ENCODE results near the gene IL4R.

Gene IL4R

GRCh38 chr16:27311448-27311830, 2.3 kb upstream of the IL4R start:
- H3K9me2 ChIP-seq (replicated peaks; ENCODE audit: control insufficient read depth, low read length) = no peaks in the 10 kb centered on the region
- H3K9me3 ChIP-seq (ENCODE audit: control insufficient read depth, insufficient read depth, low read length) = peaks cover 6% of the 10 kb centered on the region; the same call in 1 of the 2 replicates
- H3K4me1 ChIP-seq (ENCODE audit: control insufficient read depth, low read length) = peaks cover 41% of the 10 kb centered on the region
- no peaks in the 10 kb centered on the region for H3K27me3 ChIP-seq (ENCODE audit: control insufficient read depth, low read length)
- H3K4me2 ChIP-seq (ENCODE audit: low read length) = no peak overlapping the region
- H3F3A ChIP-seq (ENCODE audit: control insufficient read depth, insufficient read depth) = 0 out of 2 replicates have a peak, but pooled peaks cover 4% of the 10 kb centered on the region
- peaks cover 32% of the 10 kb centered on the region for H3K79me2 ChIP-seq (ENCODE audit: control insufficient read depth, low read length)
- no peak overlapping the region for H3K27ac ChIP-seq (ENCODE audit: low read depth, low read length)
- no peak overlapping the region for H3K4me3 ChIP-seq (ENCODE audit: low read length)
- peaks cover 24% of the 10 kb centered on the region for H3K36me3 ChIP-seq (ENCODE audit: control insufficient read depth, low read length)
- TF ChIP-seq EZH2phosphoT487 (IDR thresholded peaks at IDR 0.05; ENCODE audit: borderline replicate concordance, low read length) (no peak), CTCF (IDR thresholded peaks at IDR 0.05; ENCODE audit: low read depth, low read length, poor library complexity, severe bottlenecking) (no peak)
- 0 out of 2 replicates have a peak, but pooled peaks cover 9% of the 10 kb centered on the region for H4K20me1 ChIP-seq (ENCODE audit: control insufficient read depth, insufficient read depth, low read depth, low read length)

- H3K79me2 ChIP-seq (ENCODE audit: control insufficient read depth, low read length) = peaks cover 37% of the 10 kb centered on the region
- no peak overlapping the region for H3K4me2 ChIP-seq (ENCODE audit: low read length)
- no peak overlapping the region for H3K4me3 ChIP-seq (ENCODE audit: low read length)
- H3K9me2 ChIP-seq (replicated peaks; ENCODE audit: control insufficient read depth, low read length) = no peaks in the 10 kb centered on the region
- 0 out of 2 replicates have a peak, but pooled peaks cover 4% of the 10 kb centered on the region for H3F3A ChIP-seq (ENCODE audit: control insufficient read depth, insufficient read depth)
- H4K20me1 ChIP-seq (ENCODE audit: control insufficient read depth, insufficient read depth, low read depth, low read length) = peaks cover 11% of the 10 kb centered on the region; the same call in 1 of the 2 replicates
- H3K27ac ChIP-seq (ENCODE audit: low read depth, low read length) = no peak overlapping the region
- H3K4me1 ChIP-seq (ENCODE audit: control insufficient read depth, low read length) = peaks cover 45% of the 10 kb centered on the region
- H3K27me3 ChIP-seq (ENCODE audit: control insufficient read depth, low read length) = no peaks in the 10 kb centered on the region
- peaks cover 28% of the 10 kb centered on the region for H3K36me3 ChIP-seq (ENCODE audit: control insufficient read depth, low read length)
- H3K9me3 ChIP-seq (ENCODE audit: control insufficient read depth, insufficient read depth, low read length) = peaks cover 6% of the 10 kb centered on the region; the same call in 1 of the 2 replicates
- TF ChIP-seq CTCF (IDR thresholded peaks at IDR 0.05; ENCODE audit: low read depth, low read length, poor library complexity, severe bottlenecking) (no peak), EZH2phosphoT487 (IDR thresholded peaks at IDR 0.05; ENCODE audit: borderline replicate concordance, low read length) (no peak)
These were observed 1.9 kb upstream of the IL4R start for GRCh38 chr16:27311897-27312303.

GRCh38 chr16:27312580-27313421, 973 bp upstream of the IL4R start:
- Histone ChIP-seq H3F3A (ENCODE audit: control insufficient read depth, insufficient read depth) (0 out of 2 replicates have a peak, but pooled peaks cover 4% of the 10 kb centered on the region), H3K9me3 (ENCODE audit: control insufficient read depth, insufficient read depth, low read length) (peaks cover 6% of the 10 kb centered on the region; the same call in 1 of the 2 replicates), H3K27me3 (ENCODE audit: control insufficient read depth, low read length) (no peaks in the 10 kb centered on the region), H3K27ac (ENCODE audit: low read depth, low read length) (peak overlapping the region; percentile 77), H3K79me2 (ENCODE audit: control insufficient read depth, low read length) (peaks cover 46% of the 10 kb centered on the region), H3K4me1 (ENCODE audit: control insufficient read depth, low read length) (peaks cover 54% of the 10 kb centered on the region), H3K9me2 (replicated peaks; ENCODE audit: control insufficient read depth, low read length) (no peaks in the 10 kb centered on the region), H4K20me1 (ENCODE audit: control insufficient read depth, insufficient read depth, low read depth, low read length) (peaks cover 19% of the 10 kb centered on the region; the same call in 1 of the 2 replicates), H3K36me3 (ENCODE audit: control insufficient read depth, low read length) (peaks cover 37% of the 10 kb centered on the region), H3K4me3 (ENCODE audit: low read length) (peak overlapping the region; percentile 93), H3K4me2 (ENCODE audit: low read length) (peak overlapping the region; percentile 93)
- TF ChIP-seq EZH2phosphoT487 (IDR thresholded peaks at IDR 0.05; ENCODE audit: borderline replicate concordance, low read length) (no peak), CTCF (IDR thresholded peaks at IDR 0.05; ENCODE audit: low read depth, low read length, poor library complexity, severe bottlenecking) (no peak)

Measured in DOHH2 (cell line).